GM18861 (cell line): Measurements from ENCODE around the gene DNASE1L2.

Experiments
- ATAC-seq: cut with Tn5 transposase; IDR thresholded peaks from one replicate; pipeline ENCODE4 v1.9.1; 2021; ENCODE audit not compliant: unreplicated experiment

DNASE1L2 gene

GRCh38 chr16:2236337-2237101 lies at the start of gene DNASE1L2:
TSS of gene DNASE1L2 (plus strand) at chr16:2236444. CDS start at chr16:2236817, 373 bp downstream.
- no peak for ATAC-seq

- ATAC-seq, result no peak
These were observed 49.7 kb upstream of the DNASE1L2 start for GRCh38 chr16:2186505-2186904.

DNA sequence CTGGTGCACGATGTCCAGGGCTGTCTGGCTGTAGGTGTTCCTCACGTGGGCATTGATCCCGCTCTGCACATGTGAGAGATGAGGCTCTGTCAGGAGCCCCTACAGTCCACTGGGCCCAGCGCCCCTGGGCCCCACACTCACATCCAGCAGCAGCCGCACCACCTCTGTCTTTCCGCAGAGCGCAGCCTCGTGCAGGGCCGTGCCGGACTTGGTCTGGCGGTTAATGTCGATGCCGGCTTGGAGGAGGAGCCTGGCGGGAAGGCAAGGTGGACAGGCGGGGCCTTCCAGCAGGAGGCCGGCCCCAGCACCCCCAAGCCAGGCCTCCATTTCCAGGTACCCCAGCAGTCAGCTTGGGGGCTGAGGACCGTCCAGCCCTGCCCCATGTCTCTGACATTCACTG lies 49.0 kb upstream of the DNASE1L2 start:
- ATAC-seq, result no peak

DNA sequence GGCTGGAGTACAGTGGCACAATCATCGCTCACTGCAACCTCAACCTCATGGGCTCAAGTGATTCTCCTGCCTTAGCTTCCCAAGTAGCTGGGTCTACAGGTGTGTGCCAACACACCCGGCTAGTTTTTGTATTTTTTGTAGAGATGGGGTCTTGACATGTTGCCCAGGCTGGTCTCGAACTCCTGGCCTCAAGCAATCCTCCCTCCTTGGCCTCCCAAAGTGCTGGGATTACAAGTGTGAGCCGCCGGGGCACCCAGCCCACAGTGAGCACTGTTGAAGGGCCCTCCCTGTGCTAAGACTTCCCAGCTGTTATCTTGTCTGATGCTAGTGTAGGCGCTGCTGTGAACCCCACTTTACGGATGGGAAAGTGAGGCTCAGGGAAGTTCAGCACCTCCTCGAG lies 47.8 kb upstream of the DNASE1L2 start:
- no peak for ATAC-seq

DNA sequence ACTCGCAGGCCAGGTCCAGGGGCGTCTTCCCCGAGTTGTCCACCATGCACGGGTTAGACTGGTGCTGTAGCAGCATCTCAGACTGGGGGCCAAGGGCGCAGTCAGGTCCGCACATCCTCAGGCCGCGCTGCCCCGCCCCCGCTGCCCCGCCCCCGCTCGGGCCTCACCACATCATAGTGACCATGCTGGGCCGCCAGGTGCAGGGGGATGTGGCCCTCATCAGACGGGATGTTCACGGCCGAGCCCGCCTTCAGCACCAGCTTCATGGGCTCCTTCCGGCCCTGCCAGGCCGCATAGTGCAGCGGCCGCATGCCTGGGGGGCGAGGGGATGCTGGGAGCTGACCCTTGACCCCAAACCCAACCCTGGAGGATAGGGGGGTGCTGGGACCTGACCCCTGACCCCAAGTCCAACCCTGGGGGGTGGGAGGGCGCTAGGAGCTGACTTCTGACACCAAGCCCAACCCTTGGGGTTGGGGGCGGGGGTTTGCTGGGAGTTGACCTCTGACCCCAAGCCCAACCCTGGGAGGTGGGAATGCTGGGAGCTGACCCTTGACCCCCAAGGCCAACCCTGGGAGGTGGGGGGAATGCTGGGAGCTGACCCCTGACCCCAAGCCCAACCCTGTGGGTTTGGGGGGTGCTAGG lies 46.9 kb upstream of the DNASE1L2 start:
- ATAC-seq, result no peak

DNA sequence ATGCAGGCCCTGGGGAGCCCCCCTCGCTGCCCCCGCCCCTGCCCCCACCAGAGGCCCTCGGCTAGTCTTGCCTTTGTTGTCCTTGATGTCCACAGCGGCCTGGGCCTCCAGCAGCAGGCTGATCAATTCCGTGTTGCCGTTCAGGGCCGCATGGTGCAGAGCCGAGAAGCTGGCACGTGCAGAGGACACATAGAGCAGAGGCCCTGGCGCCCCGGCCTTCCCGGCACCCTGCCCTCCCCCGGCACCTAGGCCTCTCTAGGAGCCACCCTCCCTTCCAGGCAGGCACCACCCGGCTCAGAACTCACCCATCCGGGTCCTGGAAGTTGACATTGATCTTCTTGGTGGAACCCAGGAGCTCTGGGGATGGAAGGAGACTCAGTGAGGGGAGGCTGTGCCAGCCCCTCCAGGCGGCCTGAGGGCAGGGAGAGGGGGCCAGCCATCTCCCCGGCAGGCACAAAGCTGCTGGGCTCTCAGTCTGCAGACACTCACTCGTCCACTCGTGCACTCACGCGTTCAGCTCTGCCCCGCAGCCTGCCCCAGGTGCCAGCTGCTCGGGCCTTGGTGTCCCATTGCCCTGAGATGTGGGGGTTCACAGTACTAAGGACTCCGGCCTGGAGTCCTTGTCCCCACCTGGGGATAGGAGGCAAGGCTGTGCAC lies 46.1 kb upstream of the DNASE1L2 start:
- no peak for ATAC-seq

DNA sequence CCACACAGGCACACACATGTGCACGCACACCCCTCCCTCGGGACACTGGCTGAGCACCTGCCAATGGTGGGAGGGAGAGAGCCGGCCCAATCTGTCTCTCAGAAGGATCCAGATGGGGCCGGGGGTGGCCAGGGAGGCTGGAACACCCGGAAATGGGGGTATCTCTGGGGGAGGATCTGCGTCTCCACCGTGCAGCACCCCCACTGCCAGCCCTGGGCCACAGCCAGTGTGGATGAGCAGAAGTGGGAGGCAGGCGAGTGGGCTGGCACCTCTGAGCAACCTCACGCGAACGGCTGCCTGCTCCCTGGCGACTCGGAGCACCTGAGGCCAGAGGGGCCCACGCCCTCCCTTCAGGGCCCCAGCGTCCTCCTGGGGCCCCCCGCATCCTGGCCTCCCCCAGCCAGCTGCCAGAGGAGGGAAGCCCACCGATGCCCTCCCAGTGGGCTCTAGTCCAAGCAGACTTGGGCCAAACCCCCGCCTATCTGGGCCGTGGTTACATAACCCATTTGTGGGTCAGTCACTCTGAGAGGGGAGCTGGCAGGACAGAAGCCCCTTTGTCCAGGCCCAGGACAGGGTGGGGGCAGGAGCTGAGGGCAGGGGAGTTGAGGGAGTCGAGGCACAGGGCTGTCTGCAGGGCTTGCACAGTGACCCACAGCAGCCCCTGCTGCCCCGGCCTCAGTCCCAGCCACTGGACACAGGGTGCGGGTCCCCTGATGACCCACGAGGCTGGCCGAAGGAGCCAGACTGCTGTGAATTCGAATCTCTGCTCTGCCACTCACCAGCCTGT lies 45.4 kb upstream of the DNASE1L2 start:
- no peak for ATAC-seq

DNA sequence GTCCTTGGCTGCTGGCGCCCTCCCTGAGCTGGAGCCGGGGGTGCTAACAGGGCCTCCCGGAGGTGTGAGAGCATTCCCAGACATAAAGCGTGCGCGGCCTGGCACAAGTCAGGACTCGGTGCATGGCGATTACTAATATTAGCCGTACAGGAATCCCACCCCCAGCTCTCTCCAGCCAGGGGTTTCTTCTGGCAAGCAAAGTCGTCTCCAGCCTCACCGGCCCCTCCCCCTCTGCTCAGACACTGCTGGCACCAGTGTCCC lies 44.9 kb upstream of the DNASE1L2 start:
- ATAC-seq, result no peak

DNA sequence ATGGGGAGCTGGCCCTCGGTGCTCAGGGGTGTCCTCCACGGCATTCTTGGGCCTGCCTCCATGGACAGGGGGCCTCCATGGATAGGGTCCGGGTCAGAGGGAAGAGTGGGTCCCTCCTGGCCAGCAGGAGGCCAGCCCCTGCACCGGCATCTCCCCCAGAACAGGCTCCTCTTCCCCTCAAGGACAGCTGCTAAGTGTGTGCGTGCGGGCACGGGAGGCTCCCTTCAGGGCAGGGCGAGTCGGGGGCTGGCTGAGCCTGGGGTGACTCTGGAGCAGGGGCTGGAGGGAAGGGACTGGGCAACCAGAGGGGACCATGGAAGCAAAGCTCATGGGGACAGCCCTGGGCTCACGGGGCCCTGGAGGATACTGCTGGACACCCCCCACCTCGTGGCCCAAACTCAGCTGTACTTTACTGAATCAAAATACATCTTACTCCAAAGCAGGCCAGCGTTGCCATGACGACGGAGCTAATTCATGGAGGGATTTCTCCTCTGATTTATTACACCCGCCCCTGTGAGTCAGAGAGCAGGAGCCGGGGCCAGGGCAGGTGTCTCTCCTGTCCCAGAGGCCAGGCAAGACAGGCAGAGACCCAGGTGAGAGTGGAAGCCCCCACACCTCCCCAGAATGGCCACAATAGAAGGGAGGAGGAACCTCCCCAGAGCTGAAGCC lies 41.9 kb upstream of the DNASE1L2 start:
- no peak for ATAC-seq

GRCh38 chr16:2194852-2195321 lies 41.4 kb upstream of the DNASE1L2 start:
- no peak for ATAC-seq

DNA sequence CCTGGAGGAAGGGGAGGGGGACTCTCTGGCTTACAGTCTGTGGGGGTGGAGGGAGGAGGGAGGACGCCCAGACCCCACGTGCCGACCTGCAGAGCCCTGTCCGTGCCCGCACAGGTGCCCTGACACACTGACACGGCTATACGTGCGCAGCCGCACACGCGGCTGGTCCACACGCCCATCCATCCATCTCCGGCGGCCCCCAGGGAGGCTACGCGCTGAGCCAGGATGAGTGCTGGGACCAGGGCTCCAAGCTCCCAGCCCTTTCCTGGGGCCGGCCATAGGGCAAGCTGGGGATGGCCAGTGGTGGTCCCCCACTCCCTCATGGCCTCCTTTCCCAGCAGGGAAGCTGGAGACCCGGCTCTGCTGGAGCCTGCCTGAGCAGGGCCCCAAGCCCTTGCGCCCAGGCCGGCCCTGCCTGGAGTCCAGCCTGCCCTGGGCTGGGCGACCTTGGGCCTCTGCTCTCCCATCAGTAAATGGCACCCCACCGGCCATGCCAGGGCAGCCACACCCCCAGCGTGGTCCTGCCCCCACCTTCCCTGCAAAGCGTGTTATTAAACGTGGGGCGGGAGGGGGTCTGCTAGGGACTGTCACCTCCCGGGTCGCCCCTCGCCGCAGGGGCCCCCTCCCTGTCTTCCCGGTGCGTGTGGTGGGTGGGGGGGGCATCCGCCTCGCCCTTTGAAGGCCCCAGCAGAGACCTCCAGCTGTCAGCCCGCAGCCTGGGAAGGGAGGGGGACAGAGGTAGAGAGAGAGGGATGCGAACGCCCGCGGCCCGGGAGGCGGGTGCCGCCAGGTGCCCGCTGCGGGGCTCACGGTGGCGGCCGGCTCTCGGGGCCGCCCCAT lies 40.7 kb upstream of the DNASE1L2 start:
- no peak for ATAC-seq

GRCh38 chr16:2196162-2196980 lies 39.9 kb upstream of the DNASE1L2 start, which contains the start of gene CASKIN1:
TSS of gene CASKIN1 (minus strand) at chr16:2196605. CDS start at chr16:2196432, 173 bp downstream.
- ATAC-seq, result no peak

GRCh38 chr16:2196981-2197511 lies 39.2 kb upstream of the DNASE1L2 start:
- no peak for ATAC-seq

DNA sequence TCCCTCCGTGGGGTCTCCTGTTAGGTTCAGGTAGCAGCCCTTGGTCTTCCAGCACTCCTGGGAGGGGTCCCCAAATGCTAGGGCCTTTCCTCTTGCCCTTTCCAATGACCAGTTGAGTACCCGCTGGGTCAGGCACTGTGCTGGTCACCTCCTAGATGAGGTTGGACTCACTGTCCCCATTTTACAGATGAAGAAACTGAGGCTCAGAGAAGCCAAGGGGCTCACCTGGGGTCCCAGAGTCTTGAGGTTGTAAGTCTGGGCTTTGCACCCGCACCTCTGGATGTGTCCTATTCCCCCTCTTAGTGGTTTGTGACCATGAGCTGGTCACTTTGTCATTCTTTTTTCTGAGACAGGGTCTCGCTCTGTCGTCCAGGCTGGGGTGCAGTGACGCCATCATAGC lies 38.5 kb upstream of the DNASE1L2 start:
- no peak for ATAC-seq

GRCh38 chr16:2198283-2198682 lies 38.0 kb upstream of the DNASE1L2 start:
- ATAC-seq, result no peak

DNA sequence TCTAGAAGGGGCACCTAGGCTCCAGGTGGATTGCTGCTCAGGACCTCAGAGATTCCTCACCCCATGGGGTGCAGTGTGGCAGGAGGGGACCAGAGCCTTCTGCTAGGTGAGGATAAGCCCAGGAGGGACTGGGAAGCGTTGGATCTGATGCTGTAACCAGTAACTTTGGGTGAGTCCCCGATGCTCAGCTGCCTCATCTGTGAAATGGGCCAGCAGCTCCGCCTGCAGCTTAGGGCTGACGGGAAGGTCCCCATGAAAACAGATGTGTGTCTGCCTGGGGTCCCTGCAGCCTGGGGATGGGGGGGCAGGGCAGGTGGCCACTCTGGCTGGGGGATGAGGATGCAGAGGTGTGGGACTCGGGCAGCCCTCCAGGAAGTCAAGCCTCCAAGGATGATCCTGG lies 37.1 kb upstream of the DNASE1L2 start:
- no peak for ATAC-seq

DNA sequence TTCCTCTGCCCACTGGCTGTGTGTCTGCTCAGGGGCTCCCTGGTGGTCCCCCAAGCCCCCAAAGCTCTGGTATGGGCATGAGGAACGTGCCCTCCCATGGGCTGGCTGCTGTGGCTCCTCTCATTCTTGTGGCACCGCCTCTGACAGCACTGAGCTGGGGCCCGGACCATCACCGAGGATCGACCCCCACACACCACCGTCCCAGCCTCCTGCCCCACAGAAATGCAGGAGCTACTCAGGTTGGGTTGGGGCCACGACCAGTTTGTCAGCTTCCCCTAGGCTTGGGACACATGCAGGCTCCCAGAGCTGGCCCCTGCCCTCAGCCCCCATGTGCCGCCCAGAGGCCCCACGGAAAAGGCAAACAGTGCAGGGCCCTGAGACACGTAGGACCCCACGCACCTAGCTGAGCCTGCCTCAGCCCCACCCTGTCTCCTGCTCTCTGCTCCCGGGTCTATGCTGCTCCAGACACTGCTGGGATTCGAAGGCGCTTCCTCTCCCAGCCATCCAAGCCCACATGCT lies 36.6 kb upstream of the DNASE1L2 start:
- ATAC-seq, result no peak

DNA sequence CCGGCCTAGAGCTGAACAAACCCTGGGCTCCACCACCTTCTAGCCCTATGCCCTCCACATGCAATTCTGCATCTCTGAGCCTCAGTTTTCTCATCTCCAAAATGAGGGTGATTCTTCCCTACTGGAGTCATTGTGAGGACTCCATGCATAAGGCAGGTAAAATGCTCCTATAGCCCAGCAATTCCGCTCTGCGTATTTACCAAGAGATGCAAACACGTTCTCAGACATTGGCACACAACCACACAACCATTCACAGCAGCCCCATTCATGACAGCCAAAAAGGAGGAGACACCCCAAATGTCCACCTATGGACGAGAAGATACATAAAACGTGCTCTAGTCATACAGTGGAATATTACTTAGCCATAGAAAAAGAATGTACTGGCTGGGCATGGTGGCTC lies 35.9 kb upstream of the DNASE1L2 start:
- ATAC-seq, result no peak
